Hematopoietic multipotent progenitor cell treated with erythropoietin and hydrocortisone succinate and interleukin-3 and kit ligand, for 6 days (in vitro differentiated cells): ENCODE results near the gene PYGO1.
A peak's percentile ranks its signal among the peaks of the same experiment; 100 is the strongest.
"Not testable (repeated sequence)": the region's sequence is repeated elsewhere in the genome, so short reads cannot be mapped to it uniquely, and the experiment has no call there.

Experiments
- DNase-seq: peaks from one replicate; pipeline ENCODE4 v3.0.0-alpha.2; 2015

PYGO1 gene

DNA sequence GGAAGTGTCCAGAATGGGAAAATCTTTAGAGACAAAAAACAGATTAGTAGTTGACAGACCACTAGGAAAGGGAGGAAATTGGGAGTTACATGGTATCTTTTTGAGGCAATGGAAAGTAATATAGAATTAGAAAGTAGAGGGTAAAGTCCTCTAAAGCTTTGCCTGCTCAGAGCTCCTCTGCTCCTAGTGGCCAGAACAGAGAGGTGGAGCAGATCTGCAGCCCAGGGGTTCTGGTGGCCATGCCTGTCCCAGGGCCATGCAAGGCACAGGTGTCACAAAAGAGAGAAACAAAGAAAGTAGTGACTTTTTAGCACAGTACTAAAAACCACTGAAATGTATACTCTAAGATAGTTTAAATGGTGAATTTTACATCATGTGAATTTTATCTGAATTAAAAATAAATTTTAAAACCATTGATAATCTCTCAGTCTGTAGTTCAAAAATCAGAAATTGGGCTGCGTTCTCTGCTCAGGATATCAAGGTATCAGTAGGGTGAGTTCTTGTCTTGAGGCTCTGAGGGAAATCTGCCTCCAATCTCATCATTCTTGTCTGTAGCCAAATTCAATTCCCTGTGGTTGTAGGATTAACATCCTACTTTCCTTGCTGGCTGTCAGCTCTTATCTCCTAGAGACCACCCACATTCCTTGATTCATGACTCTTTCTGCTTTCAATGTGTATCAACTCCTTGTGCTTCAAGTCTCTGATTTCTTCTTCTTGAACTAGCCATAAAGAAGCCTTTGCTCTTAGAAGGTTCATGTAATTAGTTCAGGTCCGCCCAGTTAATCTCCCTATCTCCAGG, 23.6 kb downstream of the PYGO1 start:
- peak; percentile 10 for DNase-seq

DNA sequence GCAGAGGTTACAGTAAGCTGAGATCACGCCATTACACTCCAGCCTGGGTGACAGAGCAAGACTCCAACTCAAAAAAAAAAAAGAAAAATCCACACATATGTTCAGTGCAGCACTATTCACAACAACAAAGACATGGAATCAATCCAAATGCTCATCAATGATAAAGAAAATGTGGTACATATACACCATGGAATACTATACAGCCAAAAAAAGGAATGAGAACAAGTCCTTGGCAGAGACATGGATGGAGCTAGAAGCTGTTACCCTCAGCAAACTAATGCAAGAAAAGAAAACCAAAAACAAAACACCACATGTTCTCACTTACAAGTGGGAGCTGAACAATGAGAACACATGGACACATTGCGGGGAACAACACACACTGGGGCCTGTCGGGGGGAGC, 25.5 kb downstream of the PYGO1 start:
- no peak for DNase-seq

DNA sequence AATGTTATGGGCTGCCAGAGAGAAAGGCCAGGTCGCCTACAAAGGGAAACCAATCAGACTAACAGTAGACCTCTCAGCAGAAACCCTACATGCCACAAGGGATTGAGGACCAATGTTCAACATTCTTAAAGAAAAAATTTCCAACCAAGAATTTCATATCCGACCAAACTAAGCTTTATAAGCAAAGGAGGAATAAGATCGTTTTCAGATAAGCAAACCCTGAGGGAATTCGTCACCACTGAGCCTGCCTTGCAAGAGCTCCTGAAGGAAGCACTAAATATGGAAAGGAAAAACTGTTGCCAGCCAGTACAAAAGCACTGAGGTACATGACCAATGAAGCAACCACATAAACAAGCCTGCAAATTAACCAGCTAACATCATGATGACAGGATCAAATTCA, 33.1 kb downstream of the PYGO1 start:
- DNase-seq = no peak

DNA sequence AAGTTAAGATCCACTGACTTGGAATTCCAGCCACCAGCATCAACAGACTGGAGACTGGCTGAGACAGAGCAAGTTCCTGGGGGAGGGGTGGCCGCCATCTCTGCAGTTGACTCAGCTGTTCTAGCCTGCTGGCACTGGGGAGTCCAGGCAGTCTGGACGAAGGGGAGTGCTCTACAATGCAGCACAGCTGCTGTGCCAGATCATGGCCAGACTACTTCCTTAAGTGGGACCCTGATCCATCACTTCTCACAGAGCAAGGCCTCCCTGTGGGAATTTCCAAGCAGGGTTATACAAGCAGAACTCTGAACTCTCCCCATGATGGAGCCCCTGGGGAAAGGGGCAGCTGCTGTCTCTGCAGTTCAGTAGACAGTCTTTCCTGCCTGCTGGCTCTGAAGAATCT, 35.2 kb downstream of the PYGO1 start:
- DNase-seq = no peak

DNA sequence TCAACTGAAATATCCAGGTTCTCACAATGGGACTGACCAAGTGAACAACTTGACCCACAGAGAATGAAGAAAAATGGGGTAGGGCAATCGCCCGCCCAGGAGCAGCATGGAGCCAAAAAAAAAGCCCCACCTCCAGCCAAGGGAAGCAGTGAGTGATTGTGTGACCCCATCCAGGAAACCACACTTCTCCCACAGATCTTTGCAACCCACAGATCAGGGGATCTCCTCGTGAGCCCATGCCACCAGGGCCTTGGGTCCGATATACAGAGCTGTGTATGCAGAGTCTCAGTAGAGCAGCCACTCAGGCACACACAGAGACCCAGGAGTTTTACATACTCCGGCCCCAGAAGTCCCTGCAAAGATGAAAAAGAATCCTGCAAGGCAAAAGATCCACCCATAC, 35.7 kb downstream of the PYGO1 start:
- DNase-seq = peak; percentile 14

DNA sequence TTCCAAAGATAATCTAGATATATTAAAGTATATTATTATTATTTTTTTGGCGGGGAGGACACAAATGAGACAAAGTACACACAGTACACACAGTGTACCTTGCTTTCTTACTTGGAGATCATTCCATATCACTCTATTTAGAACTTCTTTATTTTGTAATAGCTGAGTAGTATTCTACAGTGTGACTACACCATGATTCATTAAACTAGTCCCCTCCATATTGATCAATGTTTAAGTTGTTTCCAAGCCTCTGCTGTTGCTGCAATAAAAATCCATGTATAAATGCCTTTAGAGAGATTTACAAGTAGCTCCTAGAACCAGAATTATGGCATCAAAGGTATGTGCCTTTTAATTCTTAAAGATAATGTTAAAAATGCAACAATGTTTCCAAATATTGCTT, 38.8 kb downstream of the PYGO1 start:
- DNase-seq = no peak

DNA sequence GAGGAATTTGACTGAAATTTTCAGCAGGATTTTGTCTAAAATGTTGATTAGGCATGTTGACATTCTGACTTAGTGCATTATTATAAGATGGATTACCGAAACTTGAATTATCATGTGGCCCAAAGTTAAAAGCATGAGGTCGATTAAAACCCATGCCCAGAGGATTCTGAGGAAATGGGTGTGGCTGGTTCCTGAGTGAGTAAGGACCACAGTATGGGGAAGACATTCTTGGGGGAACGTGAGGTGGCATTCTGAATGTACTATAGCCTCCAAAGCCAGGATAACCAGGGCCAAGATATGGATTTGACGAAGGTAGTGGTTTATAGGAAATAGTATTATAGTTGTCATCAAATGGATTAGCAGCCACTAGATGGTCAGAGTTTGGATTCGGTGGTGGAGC, 41.4 kb downstream of the PYGO1 start:
- no peak for DNase-seq

DNA sequence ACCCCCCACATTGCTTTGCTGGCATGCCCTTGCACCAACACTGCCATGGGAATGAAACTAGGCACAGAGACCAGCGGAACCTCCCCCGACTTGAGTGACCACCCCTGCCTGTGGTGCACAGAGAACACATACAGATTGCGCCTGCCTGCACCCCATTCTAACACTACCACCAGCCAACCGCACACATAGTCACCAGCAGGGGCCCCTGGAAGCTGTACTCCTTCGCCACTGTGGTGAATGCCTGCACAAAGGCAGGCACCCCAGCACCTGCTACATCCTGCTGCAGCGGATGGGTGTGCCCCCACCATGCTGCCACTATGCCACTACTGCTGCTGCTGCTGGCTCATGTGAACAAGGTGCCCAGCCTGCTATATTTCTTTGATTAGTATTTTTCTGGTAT, 52.7 kb downstream of the PYGO1 start:
- no peak for DNase-seq

DNA sequence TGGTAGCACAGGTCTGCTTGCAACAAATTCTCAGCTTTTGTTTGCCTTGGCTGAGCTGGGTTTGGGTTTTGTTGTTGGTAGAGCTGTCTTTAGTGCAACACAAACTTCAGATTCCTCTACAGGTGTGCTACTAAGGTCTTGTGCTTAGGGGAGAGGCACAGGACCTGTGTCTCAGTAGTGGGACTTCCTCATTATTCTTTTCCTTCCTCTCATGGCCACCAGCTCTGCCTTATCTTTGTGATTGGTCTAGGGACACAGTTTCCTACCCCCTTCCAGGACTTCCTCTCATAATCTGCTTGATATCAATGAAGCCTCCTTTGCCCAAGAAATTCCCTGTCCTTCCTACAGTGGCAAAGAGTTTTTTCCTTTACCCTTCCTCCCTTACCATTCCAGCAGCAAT, 55.2 kb downstream of the PYGO1 start:
- no peak for DNase-seq

DNA sequence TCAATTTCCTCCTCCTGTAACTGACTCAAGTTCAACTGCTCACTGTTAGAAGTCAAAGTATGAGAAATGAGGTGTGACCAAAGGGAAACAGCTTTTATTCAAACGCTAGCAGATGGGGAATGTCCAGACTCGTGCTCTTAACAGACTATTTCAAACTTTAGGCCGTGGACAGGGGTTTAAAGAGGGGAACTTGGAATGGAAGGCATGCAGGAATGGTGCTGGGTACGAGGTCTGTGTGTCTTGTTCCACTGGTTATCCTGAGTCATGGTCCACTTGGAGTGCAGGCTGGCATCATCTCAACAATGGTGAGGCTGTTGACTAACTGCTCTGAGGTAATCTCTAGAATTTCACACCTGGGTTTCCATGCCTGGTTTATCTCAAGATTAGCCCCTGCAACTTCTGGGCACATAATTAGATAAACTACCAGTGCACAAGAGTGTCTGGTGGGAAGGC, 57.3 kb downstream of the PYGO1 start:
- no peak for DNase-seq

DNA sequence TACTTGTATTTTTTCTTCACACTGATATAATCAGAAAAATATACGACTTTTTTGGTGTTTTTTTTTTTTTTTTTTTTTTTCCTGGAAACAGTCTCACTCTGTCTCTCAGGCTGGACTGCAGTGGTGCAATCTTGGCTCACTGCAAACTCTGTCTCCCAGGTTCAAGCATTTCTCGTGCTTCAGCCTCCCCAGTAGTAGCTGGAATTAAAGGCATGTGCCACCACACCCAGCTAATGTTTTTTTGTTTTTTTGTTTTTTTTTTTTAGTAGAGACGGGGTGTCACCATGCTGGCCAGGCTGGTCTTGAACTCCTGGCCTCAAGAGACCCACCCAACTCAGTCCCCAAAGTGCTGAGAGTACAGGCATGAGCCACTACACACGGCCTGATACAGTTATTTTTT, 59.3 kb downstream of the PYGO1 start:
- DNase-seq = no peak

DNA sequence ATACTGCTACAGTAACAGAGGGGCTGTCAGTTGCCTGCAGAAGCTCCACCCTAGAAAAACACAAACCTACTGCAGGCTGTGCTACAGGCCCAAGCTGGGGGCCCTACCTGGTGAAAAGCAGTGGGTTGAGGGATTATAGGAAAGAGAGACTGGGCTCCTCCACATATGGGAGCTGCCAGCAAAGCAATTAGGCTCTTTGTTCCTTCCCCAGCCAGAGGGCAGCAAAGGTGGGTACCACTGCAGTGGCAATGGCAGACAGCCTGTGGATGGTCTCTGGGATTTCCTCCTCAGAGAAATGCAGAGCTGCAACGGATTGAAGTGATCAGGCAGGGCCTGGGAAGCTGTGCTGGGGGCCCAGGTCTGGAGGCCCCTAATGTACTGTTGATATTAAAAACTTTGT, 61.0 kb downstream of the PYGO1 start:
- DNase-seq = no peak

DNA sequence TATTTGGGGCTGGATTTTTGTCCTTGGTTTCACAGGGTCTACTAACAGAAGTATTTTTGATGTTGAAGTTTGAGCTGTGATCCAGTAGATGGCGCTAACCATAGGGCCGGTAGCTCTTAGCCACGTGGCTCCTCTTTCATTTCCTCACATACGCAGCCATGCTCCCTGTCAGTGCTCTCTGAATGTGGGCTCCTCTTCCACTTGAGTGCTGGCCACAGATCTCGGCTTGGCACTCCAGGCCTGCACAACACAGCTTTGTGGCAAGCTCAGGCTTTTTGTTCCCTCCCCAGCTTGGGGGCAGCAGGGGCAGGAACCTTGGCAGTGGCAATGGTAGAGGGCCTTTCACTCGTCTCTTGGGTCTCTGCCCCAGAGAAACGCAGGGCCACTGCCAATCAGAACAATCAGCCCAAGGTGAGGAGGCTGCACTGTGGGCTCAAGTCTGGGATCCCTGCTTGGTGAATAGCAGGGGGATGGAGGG, 61.5 kb downstream of the PYGO1 start:
- DNase-seq = peak; percentile 81

DNA sequence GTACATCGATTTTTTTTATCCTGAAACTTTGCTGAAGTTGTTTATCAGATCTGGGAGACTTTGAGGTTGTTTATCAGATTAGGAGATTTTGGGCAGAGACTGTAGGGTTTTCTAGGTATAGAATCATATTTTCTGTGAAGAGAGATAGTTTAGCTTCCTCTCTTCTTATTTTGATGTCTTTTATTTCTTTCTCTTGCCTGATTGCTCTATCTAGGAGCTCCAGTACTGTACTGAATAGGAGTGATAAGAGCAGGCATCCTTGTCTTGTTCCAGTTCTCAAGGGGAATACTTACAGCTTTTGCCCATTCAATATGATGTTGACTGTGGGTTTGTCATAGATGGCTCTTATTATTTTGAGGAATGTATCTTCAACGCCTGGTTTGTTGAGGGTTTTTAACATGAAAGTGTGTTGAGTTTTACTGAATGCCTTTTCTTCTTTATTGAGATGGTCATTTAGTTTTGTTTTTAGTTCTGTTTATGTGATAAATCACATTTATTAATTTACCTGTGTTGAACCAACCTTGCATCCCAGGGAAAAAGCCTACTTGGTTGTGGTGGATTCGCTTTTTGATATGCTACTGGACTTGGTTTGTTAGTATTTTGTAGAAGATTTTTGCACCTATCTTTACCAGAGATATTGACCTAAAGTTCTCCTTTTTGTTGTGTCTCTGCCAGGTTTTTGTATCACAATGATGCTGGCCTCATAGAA, 65.2 kb downstream of the PYGO1 start:
- peak; percentile 34 for DNase-seq

DNA sequence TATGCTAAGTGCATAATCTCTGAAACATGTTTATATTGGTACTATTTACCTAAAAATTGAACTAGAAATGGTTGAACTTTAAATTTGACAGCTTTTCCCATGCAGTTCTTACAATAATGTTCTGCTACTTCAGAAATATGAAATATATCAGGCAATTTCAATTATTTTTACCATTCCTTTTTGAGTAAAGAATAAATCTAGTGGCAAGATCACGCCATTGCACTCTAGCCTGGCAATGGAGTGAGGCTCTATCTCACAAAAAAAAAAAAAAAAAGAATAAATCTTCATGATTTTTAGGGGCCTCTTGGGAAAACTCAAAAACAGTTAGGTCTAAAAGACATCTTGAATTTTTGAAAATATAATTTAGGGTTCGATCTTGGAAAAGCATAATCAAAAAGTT, 69.5 kb downstream of the PYGO1 start:
- DNase-seq = no peak

DNA sequence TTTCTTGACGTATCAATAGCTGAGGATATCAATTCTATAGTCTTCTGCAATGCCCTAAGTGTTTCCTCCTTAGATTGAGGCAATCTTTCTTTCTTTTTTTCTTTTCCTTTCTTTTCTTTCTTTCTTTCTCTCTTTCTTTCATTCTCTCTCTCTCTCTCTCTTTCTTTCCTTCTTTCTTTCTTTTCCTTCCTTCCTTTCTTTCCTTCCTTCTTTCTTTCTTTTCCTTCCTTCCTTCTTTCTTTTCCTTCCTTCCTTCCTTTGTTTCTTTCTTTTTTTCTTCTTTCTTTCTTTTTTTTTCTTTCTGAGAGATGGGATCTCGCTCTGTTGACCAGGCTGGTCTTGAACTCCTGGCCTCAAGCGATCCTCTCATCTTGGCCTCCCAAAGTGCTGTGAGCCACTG, 70.1 kb downstream of the PYGO1 start:
- DNase-seq = no peak

DNA sequence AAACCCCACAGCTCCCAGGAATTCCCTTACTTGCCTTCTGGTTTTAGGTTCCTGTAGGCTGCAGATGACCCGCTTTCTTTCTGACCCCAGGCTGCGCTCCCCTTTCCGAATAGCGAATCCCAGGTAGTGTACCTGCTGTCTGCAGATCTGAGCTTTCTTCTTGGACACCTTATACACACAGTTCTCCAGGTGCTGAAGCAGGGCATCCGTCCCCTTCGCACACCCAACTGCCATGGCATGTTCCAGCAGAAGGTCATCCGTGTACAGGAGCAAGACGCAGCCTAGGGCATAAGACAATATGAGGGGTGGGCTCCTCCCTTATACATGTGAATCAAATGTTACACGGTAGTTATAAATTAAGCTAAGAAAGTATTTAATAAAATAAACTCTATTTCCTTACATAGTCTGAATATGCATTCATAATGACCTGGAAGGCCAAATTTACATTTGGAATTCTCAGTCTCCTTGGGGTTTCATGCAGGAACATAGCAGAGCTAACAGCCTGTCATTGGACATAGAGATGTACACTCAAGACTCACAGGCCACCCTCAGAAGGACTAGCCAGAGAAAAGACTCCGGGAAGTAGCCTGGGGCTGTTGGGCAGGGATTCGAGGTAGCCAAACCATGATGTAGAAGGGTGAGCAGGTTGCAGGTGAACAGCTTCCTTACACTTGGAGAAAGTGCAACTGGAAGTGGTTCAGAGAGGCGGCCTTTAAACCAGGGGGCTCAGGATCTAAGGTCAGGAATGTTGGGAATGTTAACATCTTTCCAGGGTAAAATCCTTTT, 72.0 kb downstream of the PYGO1 start:
- no peak for DNase-seq

DNA sequence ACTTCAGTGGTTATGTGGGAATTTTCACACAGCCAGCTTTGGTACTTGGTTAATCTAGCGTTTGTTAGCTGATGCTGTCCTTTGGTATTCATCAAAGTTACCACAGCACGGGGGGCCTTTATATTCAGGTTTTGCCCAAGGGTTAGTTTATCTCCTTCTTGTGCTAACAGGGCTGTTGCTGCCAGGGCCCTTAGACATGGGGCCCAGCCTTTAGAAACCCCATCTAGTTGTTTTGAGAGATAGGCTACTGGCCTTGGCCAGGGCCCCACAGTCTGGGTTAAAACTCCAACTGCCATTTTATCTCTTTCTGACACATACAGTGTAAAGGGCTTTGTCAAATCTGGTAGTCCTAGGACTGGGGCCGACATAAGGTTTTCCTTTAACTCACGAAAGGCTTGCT, 72.7 kb downstream of the PYGO1 start:
- DNase-seq = peak; percentile 57

DNA sequence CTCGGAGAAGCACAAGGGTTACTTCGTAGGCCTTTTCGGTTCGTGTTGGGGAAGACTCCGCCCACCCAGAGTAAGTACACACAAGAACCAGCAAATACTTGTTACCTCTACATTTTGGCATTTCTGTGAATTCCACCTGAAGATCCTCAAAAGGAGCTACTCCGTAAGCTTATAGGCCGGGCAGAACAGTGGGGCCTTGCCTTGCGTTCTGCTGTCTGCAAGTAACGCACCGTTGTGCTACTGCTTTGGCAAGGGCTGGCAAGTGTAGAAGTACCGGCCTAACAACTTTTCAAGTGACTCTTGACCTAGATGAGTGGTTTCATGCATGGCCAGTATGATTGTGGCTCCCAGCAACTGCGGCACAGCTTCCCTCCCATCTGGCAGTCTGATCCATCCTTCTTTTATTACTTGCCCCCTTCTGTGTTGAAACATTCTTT, 73.7 kb downstream of the PYGO1 start:
- no peak for DNase-seq

DNA sequence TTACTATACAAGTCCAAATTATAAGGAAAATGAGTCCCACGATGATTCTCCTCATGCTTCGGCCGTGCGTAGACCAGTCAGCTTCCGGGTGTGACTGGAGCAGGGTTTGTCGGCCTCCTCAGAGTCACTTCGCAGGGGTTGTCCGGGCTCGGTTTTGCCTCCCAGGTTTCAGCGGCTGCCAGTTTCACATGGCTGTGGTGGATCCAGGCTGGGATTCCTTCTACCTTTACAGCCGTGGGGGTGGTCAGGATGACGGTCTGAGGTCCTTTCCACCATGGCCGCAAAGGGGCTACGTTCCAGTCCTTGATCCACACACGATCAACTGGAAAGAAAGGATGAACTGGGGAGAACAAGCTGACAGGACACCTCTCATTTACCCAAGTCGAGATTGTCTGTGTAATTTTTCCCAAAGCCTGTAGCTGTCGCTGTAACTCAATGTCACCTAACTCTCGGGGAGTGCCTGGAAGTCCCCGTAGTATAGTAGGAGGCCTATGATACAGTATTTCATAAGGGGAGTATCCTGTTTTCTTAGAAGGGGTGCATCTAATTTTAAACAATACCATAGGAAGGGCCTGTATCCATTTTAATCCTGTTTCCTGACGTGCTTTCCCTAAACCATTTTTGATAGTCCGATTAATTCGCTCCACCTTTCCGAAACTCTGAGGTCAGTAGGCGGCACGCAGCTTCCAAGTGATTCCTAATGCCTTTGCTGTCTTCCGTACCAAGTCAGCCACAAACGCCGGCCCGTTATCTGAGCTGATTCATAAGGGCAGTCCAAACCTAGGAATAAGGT, 74.3 kb downstream of the PYGO1 start:
- DNase-seq = peak; percentile 62

DNA sequence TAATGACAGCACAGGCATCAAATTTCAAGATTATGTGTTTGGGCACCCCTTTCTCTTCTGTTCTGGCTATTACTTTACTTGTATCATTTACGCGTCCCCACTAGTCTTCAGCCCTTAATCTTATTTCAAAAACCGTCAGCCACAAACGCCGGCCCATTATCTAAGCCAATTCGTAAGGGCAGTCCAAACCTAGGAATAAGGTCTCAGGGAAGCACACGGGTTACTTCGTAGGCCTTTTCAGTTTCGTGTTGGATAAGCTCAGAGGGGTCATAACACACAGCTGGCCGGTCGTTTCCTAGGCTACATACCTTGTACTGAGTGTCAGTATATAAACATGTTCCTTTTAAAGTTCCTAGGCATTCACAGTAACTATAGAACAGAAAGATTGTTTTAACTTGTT, 75.0 kb downstream of the PYGO1 start:
- DNase-seq = no peak

DNA sequence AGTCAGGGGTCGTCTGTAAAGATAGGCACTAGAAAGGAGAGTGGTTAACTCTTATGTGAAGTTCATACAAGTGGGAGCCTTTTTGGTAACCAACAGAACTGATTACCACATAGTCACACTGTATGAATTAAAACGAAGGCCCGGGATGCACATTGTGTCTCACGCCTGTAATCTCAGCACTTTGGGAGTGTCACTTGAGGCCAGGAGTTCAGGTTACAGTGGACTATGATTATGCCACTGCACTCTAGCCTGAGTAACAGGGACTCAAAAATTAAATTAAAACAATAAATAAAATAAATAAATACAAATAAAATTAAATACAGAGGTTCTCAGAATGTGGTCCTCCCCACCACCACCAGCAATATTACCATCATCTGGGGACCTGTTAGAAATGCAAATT, 80.6 kb downstream of the PYGO1 start:
- DNase-seq = no peak

DNA sequence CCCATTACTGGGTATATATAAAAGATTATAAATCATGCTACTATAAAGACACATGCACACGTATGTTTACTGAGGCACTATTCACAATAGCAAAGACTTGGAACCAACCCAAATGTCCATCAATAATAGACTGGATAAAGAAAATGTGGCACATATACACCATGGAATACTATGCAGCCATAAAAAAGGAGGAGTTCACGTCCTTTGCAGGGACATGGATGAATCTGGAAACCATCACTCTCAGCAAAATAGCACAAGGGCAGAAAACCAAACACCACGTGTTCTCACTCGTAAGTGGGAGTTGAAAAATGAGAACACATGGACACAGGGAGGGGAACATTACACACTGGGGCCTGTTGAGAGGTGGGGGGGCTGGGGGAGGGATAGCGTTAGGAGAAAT, 82.7 kb downstream of the PYGO1 start:
- DNase-seq = not testable (repeated sequence)
